GM12878 (cell line): ENCODE data around the gene TCF7L1. TPM values are rescaled to one million over a fixed set of nuclear protein-coding genes. Genes with fewer than 3 reads are reported as not detected.
A peak's percentile ranks its signal among the peaks of the same experiment; 100 is the strongest.
"Not testable (repeated sequence)": the region's sequence is repeated elsewhere in the genome, so short reads cannot be mapped to it uniquely, and the experiment has no call there.

Source experiments
- ATAC-seq: fragments of 200-7000 bp; cut with Tn5 transposase; 3 replicates; pipeline ENCODE4 v1.9.1; 2020; ENCODE audit warnings: mild to moderate bottlenecking, moderate library complexity
- BruUV-seq: library from RNA; stranded (reverse); fragments of 400-500 nt; replicated peaks from 2 replicates; lab custom pipeline; 2021; lab: Mats Ljungman, UMichigan
- CTCF ChIA-PET: fragments of 300-600 bp; sonication (Branson Sonifier 250); formaldehyde crosslinking; extraction: SDS; loops from one replicate; lab custom pipeline; 2021; ENCODE audit warnings: inconsistent platforms; lab: Yijun Ruan, JAX
- POLR2A ChIA-PET: fragments of 350-600 bp; formaldehyde crosslinking; extraction: SDS; loops from one replicate; lab custom pipeline; 2021; ENCODE audit warnings: inconsistent platforms; lab: Charles Lee
- RAD21 ChIA-PET: fragments of 300-600 bp; sonication (Branson Sonifier 250); formaldehyde crosslinking; loops from one replicate; lab custom pipeline; 2023; ENCODE audit warnings: antibody characterized with exemption; ENCODE audit not compliant: unreplicated experiment; lab: Charles Lee
- SMC1A ChIA-PET: fragments of 300-600 bp; sonication (Branson Sonifier 250); formaldehyde crosslinking; loops from one replicate; lab custom pipeline; 2023; ENCODE audit not compliant: unreplicated experiment, uncharacterized antibody; lab: Charles Lee
- DNase-seq: peaks from one replicate; pipeline ENCODE4 v3.0.0-alpha.2; 2011; ENCODE audit warnings: low read depth, low spot score
- FAIRE-seq: peaks from 3 replicates; lab custom pipeline; 2011; peaks lifted over from hg19 to GRCh38; lab: Jason Lieb, UNC
- H2AFZ ChIP-seq: 2 replicates; pipeline ENCODE4 v1.6.0; 2011; ENCODE audit warnings: low read depth, low read length, control low read depth; ENCODE audit not compliant: control insufficient read depth
- H3K27ac ChIP-seq: 2 replicates; pipeline ENCODE4 v1.5.1; 2011; ENCODE audit warnings: control low read depth; ENCODE audit not compliant: control insufficient read depth, insufficient read depth
- H3K27me3 ChIP-seq, 2 experiments: replicated peaks in 1 of 2; 2 replicates each; pipeline versions ENCODE4 v1.6.0 to v1.6.1; 2011; ENCODE audit warnings: low read length in 1 of 2; ENCODE audit not compliant: control insufficient read depth in 2 of 2, insufficient read depth in 2 of 2
- H3K36me3 ChIP-seq, 2 experiments: 2 replicates each; pipeline ENCODE4 v1.5.1; 2011; ENCODE audit warnings: low read length in 1 of 2; ENCODE audit not compliant: control insufficient read depth in 2 of 2, insufficient read depth in 2 of 2
- H3K4me1 ChIP-seq: 2 replicates; pipeline ENCODE4 v1.6.1; 2011; ENCODE audit warnings: mild to moderate bottlenecking, low read length, moderate library complexity, mixed read lengths; ENCODE audit not compliant: control insufficient read depth, insufficient read depth
- H3K4me2 ChIP-seq: 2 replicates; pipeline ENCODE4 v1.6.0; 2011; ENCODE audit warnings: control low read depth; ENCODE audit not compliant: control insufficient read depth, insufficient read depth
- H3K4me3 ChIP-seq: fragments of 200-600 bp; sonication (generic); 2 replicates; pipeline ENCODE4 v1.5.1; 2016
- H3K79me2 ChIP-seq: 2 replicates; pipeline ENCODE4 v1.6.0; 2011; ENCODE audit warnings: low read length; ENCODE audit not compliant: control insufficient read depth, insufficient read depth
- H3K9ac ChIP-seq: 2 replicates; pipeline ENCODE4 v1.8.0; 2011; ENCODE audit warnings: low read length, control low read depth, mixed read lengths; ENCODE audit not compliant: control insufficient read depth, insufficient read depth
- H3K9me3 ChIP-seq: replicated peaks from 3 replicates; pipeline ENCODE4 v1.5.1; 2011; ENCODE audit warnings: mild to moderate bottlenecking, low read length; ENCODE audit not compliant: control insufficient read depth, insufficient read depth
- H4K20me1 ChIP-seq: 2 replicates; pipeline ENCODE4 v1.6.0; 2011; ENCODE audit not compliant: control insufficient read depth, insufficient read depth
- BHLHE40 ChIP-seq, 2 experiments: fragments of 450-650 bp in 1 of 2; IDR thresholded peaks; 2 replicates each; pipeline ENCODE4 v1.6.1; 2011 to 2017; ENCODE audit warnings: low read depth in 2 of 2, borderline replicate concordance in 1 of 2, improper control_type of control experiment in 1 of 2, low read length in 1 of 2, mild to moderate bottlenecking in 1 of 2
- FOXK2 ChIP-seq: fragments of 450-650 bp; IDR thresholded peaks from 2 replicates; pipeline ENCODE4 v1.6.1; 2017; ENCODE audit warnings: mild to moderate bottlenecking, moderate library complexity
- RB1 ChIP-seq: fragments of 450-650 bp; formaldehyde crosslinking; IDR thresholded peaks from 2 replicates; pipeline ENCODE4 v1.6.1; 2017; ENCODE audit warnings: mild to moderate bottlenecking, borderline replicate concordance
- SMAD5 ChIP-seq: IDR thresholded peaks from 2 replicates; pipeline ENCODE4 v1.6.1; 2016; ENCODE audit warnings: antibody characterized with exemption, low read depth
- TCF7 ChIP-seq: IDR thresholded peaks from 2 replicates; pipeline ENCODE4 v1.6.1; 2014; ENCODE audit warnings: antibody characterized with exemption, borderline replicate concordance
- ZNF24 ChIP-seq: fragments of 450-650 bp; IDR thresholded peaks from 2 replicates; pipeline ENCODE4 v1.6.1; 2017; ENCODE audit warnings: antibody characterized with exemption, mild to moderate bottlenecking
- WGBS: methylation state at CpG from one replicate; pipeline ENCODE4 v1.1.6; 2016; ENCODE audit warnings: low lambda C conversion rate; ENCODE audit not compliant: insufficient replicate concordance, insufficient coverage; ENCODE audit errors: missing lambda C conversion rate; 5-methylcytosine and 5-hydroxymethylcytosine counted together
- in situ Hi-C: fragments of 300-500 bp; cut with MboI; formaldehyde crosslinking; loops from 9 replicates; pipeline ENCODE4 v1.14.3; 2018; ENCODE audit warnings: mixed read lengths
- intact Hi-C: fragments of 100-400 bp; cut with micrococcal nuclease; formaldehyde crosslinking; loops from one replicate; pipeline ENCODE4 v1.14.2; 2022; ENCODE audit not compliant: unreplicated experiment
- polyA plus RNA-seq, 11 experiments: library from polyadenylated mRNA; depleted of rRNA in 4 of 11; unstranded in 6 of 11; stranded (reverse) in 5 of 11; fragments of >200 nt; fragmentation: Nextera tagmentation in 4 of 11; fragmentation: Illumina TruSeq in 1 of 11; extraction: Ambion mirVana in 4 of 11; extraction: Trizol in 1 of 11; gene quantifications; 1 replicate in 1 of 11; 2 replicates in 10 of 11; pipeline versions ENCODE4 v1.2.1 to v1.2.3, GENCODE V29; 2011 to 2016; ENCODE audit warnings: inconsistent platforms in 2 of 11, missing spikeins in 2 of 11, low read depth in 1 of 11
- total RNA-seq, 4 experiments: library from RNA; depleted of rRNA in 3 of 4; stranded (reverse); fragments of >200 nt in 3 of 4; fragmentation: Illumina TruSeq in 1 of 4; extraction: Trizol in 1 of 4; gene quantifications; 2 replicates each; pipeline versions ENCODE4 v1.2.1 to v1.2.3, GENCODE V29; 2013 to 2021
- TF ChIP-seq, protein P1 (sequence below): IDR thresholded peaks from 2 replicates; pipeline ENCODE4 v1.6.1; 2012; ENCODE audit warnings: low read depth, low read length, improper control_type of control experiment

The TCF7L1 gene
- total and polyA plus RNA-seq, 10 of the 15 experiments (the other 5 are each of a cell fraction or from before 2014, with no cell fraction given): 0.03 to 0.11 (median 0.10) TPM; not detected in 7

DNA sequence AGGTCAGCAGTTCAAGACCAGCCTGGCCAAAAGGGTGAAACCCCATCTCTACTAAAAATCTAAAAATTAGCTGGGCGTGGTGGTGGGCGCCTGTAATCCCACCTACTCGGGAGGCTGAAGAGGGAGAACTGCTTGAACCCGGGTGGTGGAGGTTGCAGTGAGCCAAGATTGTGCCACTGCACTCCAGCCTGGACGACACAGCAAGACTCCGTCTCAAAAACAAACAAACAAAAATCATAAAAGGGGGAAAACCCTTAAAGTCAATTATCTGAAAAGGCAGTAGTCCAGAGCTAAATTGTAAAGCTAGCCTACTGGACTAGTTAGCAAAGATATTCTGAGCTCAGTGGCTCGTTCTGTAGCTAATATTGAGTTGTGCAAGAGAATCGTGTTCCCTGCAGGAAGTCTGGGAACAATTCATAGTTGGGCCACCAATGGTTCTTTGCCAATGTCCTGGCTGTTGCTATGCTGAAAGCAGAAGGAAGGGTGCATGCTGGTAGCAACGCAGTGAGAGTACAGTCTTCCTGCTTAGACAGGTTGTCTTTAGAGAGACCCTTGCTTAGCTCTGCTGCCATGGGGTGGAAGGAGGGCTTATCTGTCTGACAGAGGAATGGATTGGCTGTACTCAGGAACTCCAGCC lies 190.3 kb downstream of the TCF7L1 start (continued):
- TF ChIP-seq RB1 (no peak), SMAD5 (no peak), TCF7 (no peak), ZNF24 (no peak), BHLHE40 (IDR thresholded peaks at IDR 0.05; ENCODE audit: borderline replicate concordance in 1 of 2, low read depth in 2 of 2, low read length in 1 of 2) (no peak), FOXK2 (no peak)
- TF ChIP-seq, protein P1, sequence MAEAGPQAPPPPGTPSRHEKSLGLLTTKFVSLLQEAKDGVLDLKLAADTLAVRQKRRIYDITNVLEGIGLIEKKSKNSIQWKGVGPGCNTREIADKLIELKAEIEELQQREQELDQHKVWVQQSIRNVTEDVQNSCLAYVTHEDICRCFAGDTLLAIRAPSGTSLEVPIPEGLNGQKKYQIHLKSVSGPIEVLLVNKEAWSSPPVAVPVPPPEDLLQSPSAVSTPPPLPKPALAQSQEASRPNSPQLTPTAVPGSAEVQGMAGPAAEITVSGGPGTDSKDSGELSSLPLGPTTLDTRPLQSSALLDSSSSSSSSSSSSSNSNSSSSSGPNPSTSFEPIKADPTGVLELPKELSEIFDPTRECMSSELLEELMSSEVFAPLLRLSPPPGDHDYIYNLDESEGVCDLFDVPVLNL: no peak

DNA sequence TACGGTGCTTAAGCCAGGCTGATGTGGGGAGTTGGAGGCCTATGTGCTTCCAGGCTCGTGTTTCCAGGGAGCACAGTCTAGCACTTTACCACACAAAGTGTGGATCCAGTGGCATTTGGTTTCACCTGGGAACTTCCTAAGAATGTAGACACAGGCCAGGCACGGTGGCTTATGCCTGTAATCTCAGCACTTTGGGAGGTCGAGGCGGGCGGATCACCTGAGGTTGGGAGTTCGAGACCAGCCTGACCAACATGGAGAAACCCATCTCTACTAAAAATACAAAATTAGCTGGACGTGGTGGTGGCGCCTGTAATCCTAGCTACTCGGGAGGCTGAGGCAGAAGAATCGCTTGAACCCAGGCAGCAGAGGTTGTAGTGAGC lies 190.8 kb downstream of the TCF7L1 start:
- intact Hi-C loops: not testable (repeated sequence)
- H3K4me3 ChIP-seq: 0 out of 2 replicates have a peak overlapping the region, but pooled peaks have one; percentile 98

More for the DNA sequence above, 190.8 kb downstream of the TCF7L1 start:
- RAD21 ChIA-PET, in situ Hi-C loops, H3K9ac ChIP-seq, H3K4me1 ChIP-seq, DNase-seq, H3K9me3 ChIP-seq, ATAC-seq, H3K27ac ChIP-seq, FAIRE-seq, H2AFZ ChIP-seq, H3K27me3 ChIP-seq: not testable (repeated sequence)
- Histone ChIP-seq H4K20me1 (peaks cover 13% of the 10 kb centered on the region), H3K79me2 (peaks cover 79% of the 10 kb centered on the region), H3K4me2 (peak overlapping the region; percentile 66), H3K36me3 (peaks cover 13 to 36% of the 10 kb centered on the region in 2 experiments)
- ChIA-PET POLR2A (interaction anchor here (0.5 to 1.5 kb wide), 3 partner anchors 31 to 299 kb away, joined by 3 to 4 read pairs (median 4); partner anchors contain the start of genes ELMOD3 and RETSAT), SMC1A (interaction anchor here (1.0 to 1.1 kb wide), 2 partner anchors 14 to 33 kb away, joined by 3 read pairs; no protein-coding TSS in a partner anchor), CTCF (interaction anchor here (0.6 to 0.9 kb wide), 2 partner anchors 384 to 756 kb away, joined by 3 to 4 read pairs; no protein-coding TSS in a partner anchor)
- BruUV-seq: TSS peak; percentile 10
- WGBS: 95% methylated on average over 10 of the region's 11 CpGs
